GM21723 (cell line): ENCODE results near the gene ARL13B.
A peak's percentile ranks its signal among the peaks of the same experiment; 100 is the strongest.
"Not testable (repeated sequence)": the region's sequence is repeated elsewhere in the genome, so short reads cannot be mapped to it uniquely, and the experiment has no call there.

ENCODE experiments used
- ATAC-seq: cut with Tn5 transposase; IDR thresholded peaks from one replicate; pipeline ENCODE4 v1.9.1; 2021; ENCODE audit warnings: mild to moderate bottlenecking, moderate library complexity; ENCODE audit not compliant: unreplicated experiment

The ARL13B gene

GRCh38 chr3:93979850-93980676, at the start of gene ARL13B:
Gene ARL13B (plus strand): TSS chr3:93980155. CDS start chr3:93980424, 269 bp downstream.
- peak; percentile 100 for ATAC-seq

DNA sequence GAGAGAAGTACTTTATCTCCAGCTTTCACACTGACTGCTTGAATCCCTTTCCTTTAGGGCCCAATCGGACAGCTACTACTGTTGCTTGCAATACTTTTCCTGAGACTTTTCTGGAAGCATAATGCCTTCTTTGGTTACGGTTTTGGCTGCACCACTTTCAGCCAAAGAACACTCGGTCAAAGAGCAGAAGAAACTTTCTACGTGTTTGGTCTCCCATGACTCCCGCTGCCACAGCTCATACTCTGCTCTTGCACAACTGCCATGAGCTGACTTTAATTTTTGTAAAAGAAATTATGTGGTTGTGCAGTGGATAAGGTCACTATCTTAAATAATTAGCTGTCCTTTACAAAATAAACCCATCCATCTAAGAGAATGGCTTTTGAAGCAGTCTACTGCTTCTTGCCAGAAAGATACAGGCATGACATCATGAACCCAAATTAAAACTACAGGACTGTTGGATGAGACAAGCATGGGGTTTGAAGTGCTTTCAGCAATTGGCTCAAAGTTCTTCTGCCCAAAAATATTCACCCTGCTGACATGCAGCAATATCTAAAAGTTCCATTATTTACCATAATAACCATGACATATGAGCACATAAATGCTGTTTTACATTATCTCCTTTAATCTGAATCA, 48.2 kb upstream of the ARL13B start:
- no peak for ATAC-seq

- no peak for ATAC-seq
Measured at GRCh38 chr3:93934366-93935046, 45.4 kb upstream of the ARL13B start.

GRCh38 chr3:93936549-93936948, 43.4 kb upstream of the ARL13B start:
- ATAC-seq: no peak

GRCh38 chr3:93937485-93937884, 42.5 kb upstream of the ARL13B start:
- not testable (repeated sequence) for ATAC-seq

- not testable (repeated sequence) for ATAC-seq
Measured at GRCh38 chr3:93949958-93950357, 30.0 kb upstream of the ARL13B start.

DNA sequence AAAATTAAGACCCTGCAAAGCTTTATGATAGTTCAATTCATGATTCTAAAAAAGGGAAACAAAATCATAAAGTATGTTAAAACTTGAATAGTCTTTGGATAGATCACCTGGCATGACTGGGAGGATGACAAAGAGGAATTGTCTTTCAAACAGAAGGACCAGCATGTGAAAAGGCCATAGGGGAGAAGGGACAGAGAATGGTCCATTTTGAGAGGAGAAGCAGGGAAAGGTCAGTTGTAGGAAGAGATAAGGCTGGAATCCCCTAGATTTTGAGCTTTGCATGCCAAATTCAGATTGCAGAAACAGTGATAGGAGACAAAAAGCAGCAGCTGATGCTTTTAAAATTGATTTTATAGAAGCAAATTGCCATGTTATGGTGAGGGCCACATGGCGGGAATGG, 18.9 kb upstream of the ARL13B start:
- no peak for ATAC-seq

- ATAC-seq: no peak
Measured at GRCh38 chr3:93961489-93961888, 18.5 kb upstream of the ARL13B start.

GRCh38 chr3:93962798-93963197, 17.2 kb upstream of the ARL13B start:
- no peak for ATAC-seq

DNA sequence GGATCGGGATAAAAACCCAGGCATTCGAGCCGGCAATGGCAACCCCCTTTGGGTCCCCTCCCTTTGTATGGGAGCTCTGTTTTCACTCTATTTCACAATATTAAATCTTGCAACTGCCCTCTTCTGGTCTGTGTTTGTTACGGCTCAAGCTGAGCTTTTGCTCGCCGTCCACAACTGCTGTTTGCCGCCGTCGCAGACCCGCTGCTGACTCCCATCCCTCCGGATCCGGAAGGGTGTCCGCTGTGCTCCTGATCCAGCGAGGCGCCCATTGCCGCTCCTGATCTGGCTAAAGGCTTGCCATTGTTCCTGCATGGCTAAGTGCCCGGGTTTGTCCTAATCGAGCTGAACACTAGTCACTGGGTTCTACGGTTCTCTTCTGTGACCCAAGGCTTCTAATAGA, 14.8 kb upstream of the ARL13B start:
- ATAC-seq: not testable (repeated sequence)

GRCh38 chr3:93969443-93969842, 10.5 kb upstream of the ARL13B start:
- no peak for ATAC-seq

- ATAC-seq: no peak
Measured at GRCh38 chr3:93969997-93970396, 10.0 kb upstream of the ARL13B start.

- ATAC-seq: peak; percentile 89
Measured at GRCh38 chr3:93973131-93974126, 6.5 kb upstream of the ARL13B start, which contains the start of gene PROS1. Gene PROS1 (minus strand): TSS chr3:93973896. CDS start chr3:93973749, 147 bp downstream.

GRCh38 chr3:93981649-93982048, 1.7 kb downstream of the ARL13B start:
- ATAC-seq: no peak

DNA sequence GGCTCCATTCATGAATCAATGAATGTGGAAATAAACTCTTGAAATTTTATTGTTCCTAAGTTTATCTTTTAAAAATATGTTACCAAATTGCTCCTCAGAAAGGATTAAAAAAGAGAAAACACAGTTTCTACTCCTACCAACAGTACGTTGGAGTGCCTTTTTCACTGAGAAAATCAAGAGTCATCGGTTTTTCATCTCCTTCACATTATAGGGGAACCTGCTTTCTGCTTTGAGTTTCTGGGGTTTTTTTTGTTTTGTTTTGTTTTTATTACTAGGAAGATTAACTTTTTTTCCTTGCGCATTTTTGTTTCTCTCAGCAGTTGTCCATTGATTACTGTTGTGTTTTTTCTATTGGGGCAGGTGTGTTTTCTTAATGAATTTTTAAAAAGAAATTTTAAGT, 3.5 kb downstream of the ARL13B start:
- ATAC-seq: no peak

- no peak for ATAC-seq
Measured at GRCh38 chr3:93984618-93985017, 4.7 kb downstream of the ARL13B start.

DNA sequence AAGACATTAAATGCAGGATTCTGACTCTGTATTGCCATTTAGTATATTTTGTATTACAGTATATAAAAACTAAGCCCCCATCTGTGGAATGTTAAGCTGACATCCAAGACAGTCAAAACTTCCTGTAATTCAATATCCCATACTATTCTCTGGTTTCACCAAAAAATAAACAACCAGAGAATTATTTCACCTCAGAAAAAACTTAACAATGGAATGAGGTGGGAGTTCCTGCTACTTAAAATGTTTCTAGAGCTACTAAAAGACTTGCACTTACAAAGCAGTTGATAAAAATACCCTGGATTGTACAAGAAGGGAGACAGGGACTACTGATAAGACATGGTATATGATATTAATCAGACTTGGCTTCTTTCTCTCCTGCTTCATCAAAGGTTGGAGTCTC, 8.3 kb downstream of the ARL13B start:
- ATAC-seq: no peak

- ATAC-seq: no peak
Measured at GRCh38 chr3:93988764-93989163, 8.8 kb downstream of the ARL13B start.

DNA sequence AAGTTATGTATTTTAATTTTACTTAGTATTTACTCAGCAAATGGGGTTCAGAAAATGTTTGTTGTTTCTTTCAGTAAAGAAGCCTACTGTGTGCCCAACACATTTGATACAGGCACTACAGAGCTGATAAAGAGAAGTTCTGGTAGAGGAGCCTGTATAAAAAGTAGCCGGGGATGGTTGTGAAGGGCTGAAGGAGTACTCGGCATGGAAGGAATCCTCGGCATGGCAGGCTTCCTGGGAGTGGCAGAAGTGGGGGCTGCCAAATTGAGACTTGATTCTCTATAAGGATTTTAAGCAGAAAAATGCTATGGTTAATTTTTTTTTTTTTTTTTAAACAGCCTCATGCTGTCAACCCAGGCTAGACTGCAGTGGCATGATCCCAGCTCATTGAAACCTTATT, 9.3 kb downstream of the ARL13B start:
- ATAC-seq: no peak

DNA sequence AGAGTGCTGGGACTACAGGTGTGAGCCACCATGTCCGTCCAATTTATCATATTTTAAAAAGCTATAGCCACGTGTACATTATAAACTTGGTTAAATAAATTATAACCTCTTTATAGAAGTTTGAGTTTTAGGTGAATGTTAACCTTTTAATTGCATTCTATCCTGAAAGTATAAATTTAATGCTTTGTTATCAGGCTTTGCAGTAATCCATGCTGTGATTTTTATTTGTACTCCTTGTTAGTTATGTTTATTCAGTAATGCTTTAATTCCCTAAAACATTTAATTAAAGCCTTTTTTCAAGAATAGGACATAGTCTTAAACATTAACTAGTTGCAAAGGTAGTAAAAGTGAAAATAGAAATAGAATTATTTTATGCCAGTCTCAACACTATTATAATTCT, 11.7 kb downstream of the ARL13B start:
- ATAC-seq: no peak
